Panc1 (cell line): ENCODE results near the gene DIP2C. TPM values are rescaled to one million over a fixed set of nuclear protein-coding genes. Genes with fewer than 3 reads are reported as not detected.

Experiments
- ATAC-seq: fragments of 200-7000 bp; cut with Tn5 transposase; 2 replicates; pipeline ENCODE4 v1.9.1; 2020; ENCODE audit warnings: mild to moderate bottlenecking, moderate library complexity
- BruUV-seq: library from RNA; stranded (reverse); fragments of 400-500 nt; replicated peaks from 2 replicates; lab custom pipeline; 2021; lab: Mats Ljungman, UMichigan
- CTCF ChIA-PET: fragments of 300-600 bp; sonication (Branson Sonifier 250); formaldehyde crosslinking; loops from one replicate; lab custom pipeline; 2022; ENCODE audit warnings: antibody characterized with exemption; lab: Charles Lee
- POLR2A ChIA-PET: fragments of 300-600 bp; sonication (Branson Sonifier 250); formaldehyde crosslinking; loops from one replicate; lab custom pipeline; 2022; ENCODE audit warnings: antibody characterized with exemption; lab: Charles Lee
- DNase-seq: peaks from one replicate; pipeline ENCODE4 v3.0.0-alpha.2; 2010; ENCODE audit warnings: low read depth, low spot score
- H3K27ac ChIP-seq: 2 replicates; pipeline ENCODE4 v1.5.1; 2011; ENCODE audit warnings: mild to moderate bottlenecking, low read length, inconsistent platforms
- H3K27me3 ChIP-seq: fragments of 200-500 bp; sonication (Bioruptor generic); 2 replicates; pipeline ENCODE4 v1.6.0; 2014; ENCODE audit warnings: low read length, inconsistent platforms; ENCODE audit not compliant: control insufficient read depth, insufficient read depth
- H3K36me3 ChIP-seq: fragments of 200-500 bp; sonication (Bioruptor generic); 2 replicates; pipeline ENCODE4 v1.5.1; 2014; ENCODE audit warnings: inconsistent platforms, mild to moderate bottlenecking, low read length, moderate library complexity; ENCODE audit not compliant: control insufficient read depth, insufficient read depth
- H3K4me1 ChIP-seq: 2 replicates; pipeline ENCODE4 v1.5.1; 2011; ENCODE audit warnings: inconsistent platforms, mild to moderate bottlenecking, low read length, moderate library complexity; ENCODE audit not compliant: control insufficient read depth, insufficient read depth
- H3K4me3 ChIP-seq, 2 experiments: 2 replicates each; pipeline ENCODE4 v1.5.1; 2011 to 2012; ENCODE audit warnings: low read depth in 2 of 2, low read length in 2 of 2, mild to moderate bottlenecking in 2 of 2, inconsistent platforms in 1 of 2, moderate library complexity in 1 of 2
- H3K9me3 ChIP-seq: fragments of 200-500 bp; sonication (Bioruptor generic); 2 replicates; pipeline ENCODE4 v1.5.1; 2014; ENCODE audit warnings: low read depth, mild to moderate bottlenecking, inconsistent platforms, low read length, moderate library complexity; ENCODE audit not compliant: control insufficient read depth, insufficient read depth
- POLR2AphosphoS5 ChIP-seq: IDR thresholded peaks from 2 replicates; pipeline ENCODE4 v1.6.1; 2012; ENCODE audit warnings: mild to moderate bottlenecking, low read depth, low read length, moderate library complexity
- SIN3A ChIP-seq: IDR thresholded peaks from 2 replicates; pipeline ENCODE4 v1.6.1; 2012; ENCODE audit warnings: low read depth, mild to moderate bottlenecking, low read length, moderate library complexity, borderline replicate concordance; ENCODE audit not compliant: insufficient read depth
- TCF7L2 ChIP-seq: IDR thresholded peaks from 2 replicates; pipeline ENCODE4 v1.6.1; 2011; ENCODE audit warnings: mild to moderate bottlenecking, low read depth, low read length, inconsistent platforms
- in situ Hi-C: cut with HindIII; loops from 2 replicates; pipeline ENCODE4 v1.10.0; 2016; ENCODE audit warnings: low sequenced_read_pairs, low pct_unique_long_range_greater_than_20kb
- intact Hi-C: fragments of 100-400 bp; cut with micrococcal nuclease; formaldehyde crosslinking; loops from one replicate; pipeline ENCODE4 v1.10.0; 2022; ENCODE audit not compliant: unreplicated experiment
- total RNA-seq: library from RNA; stranded (reverse); gene quantifications from one replicate; pipeline ENCODE4 v1.2.1, GENCODE V29; 2021; ENCODE audit not compliant: unreplicated experiment
- TF ChIP-seq, protein P1 (sequence below): fragments of 450-650 bp; IDR thresholded peaks from 2 replicates; pipeline ENCODE4 v1.5.1; 2017; ENCODE audit warnings: mild to moderate bottlenecking
- TF ChIP-seq, protein P2 (sequence below), 2 experiments: IDR thresholded peaks; 2 replicates each; pipeline ENCODE4 v1.6.1; 2011 to 2012; ENCODE audit warnings: low read depth in 2 of 2, control low read depth in 1 of 2, low read length in 1 of 2, mild to moderate bottlenecking in 1 of 2, moderate library complexity in 1 of 2; ENCODE audit not compliant: insufficient read depth in 1 of 2

Gene DIP2C
- total RNA-seq, 1 experiment from 2014 or later: 13.2 TPM

DNA sequence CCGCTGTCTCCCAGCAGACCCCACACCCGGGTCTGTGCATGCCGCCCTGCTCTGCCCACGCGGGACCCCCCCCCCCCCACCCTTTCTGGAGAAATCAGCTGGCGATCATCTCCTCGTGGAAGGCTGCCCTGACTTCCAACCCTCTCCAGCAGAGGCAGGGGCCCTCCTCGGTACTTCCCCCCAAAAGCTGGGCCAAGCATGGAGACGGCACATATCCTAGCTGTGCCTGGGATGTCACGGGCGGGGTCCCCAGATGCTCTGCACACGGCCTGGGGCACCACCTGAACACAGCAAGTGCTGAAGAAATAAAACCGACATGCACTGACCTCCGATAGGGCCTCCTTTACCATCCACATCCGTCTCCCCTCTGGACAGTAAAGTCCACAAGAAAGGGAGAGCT, 96.0 kb downstream of the DIP2C start:
- intact Hi-C loops: no loop called here
- no peak overlapping the region for H3K4me3 ChIP-seq
- in situ Hi-C loops: no loop called here
- no TSS peak for BruUV-seq
- no peaks in the 10 kb centered on the region for H3K36me3 ChIP-seq
- H3K27ac ChIP-seq: no peak overlapping the region
- H3K9me3 ChIP-seq: no peaks in the 10 kb centered on the region
- ATAC-seq (no peak), DNase-seq (no peak)
- no peaks in the 10 kb centered on the region for H3K27me3 ChIP-seq
- ChIA-PET CTCF (no interaction called here), POLR2A (no interaction called here)
- H3K4me1 ChIP-seq: no peaks in the 10 kb centered on the region
- TF ChIP-seq SIN3A: no peak
- TF ChIP-seq, protein P1, sequence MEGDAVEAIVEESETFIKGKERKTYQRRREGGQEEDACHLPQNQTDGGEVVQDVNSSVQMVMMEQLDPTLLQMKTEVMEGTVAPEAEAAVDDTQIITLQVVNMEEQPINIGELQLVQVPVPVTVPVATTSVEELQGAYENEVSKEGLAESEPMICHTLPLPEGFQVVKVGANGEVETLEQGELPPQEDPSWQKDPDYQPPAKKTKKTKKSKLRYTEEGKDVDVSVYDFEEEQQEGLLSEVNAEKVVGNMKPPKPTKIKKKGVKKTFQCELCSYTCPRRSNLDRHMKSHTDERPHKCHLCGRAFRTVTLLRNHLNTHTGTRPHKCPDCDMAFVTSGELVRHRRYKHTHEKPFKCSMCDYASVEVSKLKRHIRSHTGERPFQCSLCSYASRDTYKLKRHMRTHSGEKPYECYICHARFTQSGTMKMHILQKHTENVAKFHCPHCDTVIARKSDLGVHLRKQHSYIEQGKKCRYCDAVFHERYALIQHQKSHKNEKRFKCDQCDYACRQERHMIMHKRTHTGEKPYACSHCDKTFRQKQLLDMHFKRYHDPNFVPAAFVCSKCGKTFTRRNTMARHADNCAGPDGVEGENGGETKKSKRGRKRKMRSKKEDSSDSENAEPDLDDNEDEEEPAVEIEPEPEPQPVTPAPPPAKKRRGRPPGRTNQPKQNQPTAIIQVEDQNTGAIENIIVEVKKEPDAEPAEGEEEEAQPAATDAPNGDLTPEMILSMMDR: no peak
- no peak for TF ChIP-seq TCF7L2
- TF ChIP-seq POLR2AphosphoS5: no peak
- TF ChIP-seq, protein P2, sequence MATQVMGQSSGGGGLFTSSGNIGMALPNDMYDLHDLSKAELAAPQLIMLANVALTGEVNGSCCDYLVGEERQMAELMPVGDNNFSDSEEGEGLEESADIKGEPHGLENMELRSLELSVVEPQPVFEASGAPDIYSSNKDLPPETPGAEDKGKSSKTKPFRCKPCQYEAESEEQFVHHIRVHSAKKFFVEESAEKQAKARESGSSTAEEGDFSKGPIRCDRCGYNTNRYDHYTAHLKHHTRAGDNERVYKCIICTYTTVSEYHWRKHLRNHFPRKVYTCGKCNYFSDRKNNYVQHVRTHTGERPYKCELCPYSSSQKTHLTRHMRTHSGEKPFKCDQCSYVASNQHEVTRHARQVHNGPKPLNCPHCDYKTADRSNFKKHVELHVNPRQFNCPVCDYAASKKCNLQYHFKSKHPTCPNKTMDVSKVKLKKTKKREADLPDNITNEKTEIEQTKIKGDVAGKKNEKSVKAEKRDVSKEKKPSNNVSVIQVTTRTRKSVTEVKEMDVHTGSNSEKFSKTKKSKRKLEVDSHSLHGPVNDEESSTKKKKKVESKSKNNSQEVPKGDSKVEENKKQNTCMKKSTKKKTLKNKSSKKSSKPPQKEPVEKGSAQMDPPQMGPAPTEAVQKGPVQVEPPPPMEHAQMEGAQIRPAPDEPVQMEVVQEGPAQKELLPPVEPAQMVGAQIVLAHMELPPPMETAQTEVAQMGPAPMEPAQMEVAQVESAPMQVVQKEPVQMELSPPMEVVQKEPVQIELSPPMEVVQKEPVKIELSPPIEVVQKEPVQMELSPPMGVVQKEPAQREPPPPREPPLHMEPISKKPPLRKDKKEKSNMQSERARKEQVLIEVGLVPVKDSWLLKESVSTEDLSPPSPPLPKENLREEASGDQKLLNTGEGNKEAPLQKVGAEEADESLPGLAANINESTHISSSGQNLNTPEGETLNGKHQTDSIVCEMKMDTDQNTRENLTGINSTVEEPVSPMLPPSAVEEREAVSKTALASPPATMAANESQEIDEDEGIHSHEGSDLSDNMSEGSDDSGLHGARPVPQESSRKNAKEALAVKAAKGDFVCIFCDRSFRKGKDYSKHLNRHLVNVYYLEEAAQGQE (IDR thresholded peaks at IDR 0.05; ENCODE audit: insufficient read depth in 1 of 2, low read depth in 2 of 2, low read length in 1 of 2): no peak

DNA sequence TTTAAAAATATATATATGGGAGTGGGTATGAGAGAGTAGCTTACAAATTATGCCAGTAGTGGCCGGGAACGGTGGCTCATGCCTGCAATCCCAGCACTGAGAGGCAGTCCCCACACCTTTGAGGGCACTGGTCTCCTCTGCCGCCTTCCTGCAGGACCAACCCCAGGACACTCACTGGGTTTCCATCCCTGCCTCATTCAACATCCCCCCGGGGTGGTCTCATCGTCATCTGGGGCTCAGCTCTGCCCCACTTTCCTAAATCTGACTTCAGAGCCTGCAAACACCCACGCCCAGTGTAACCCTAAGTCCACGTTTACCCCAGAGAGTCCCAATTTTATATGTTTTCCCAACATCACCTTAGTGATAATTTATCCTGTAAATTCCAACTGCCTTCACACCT, 96.5 kb downstream of the DIP2C start:
- Histone ChIP-seq H3K4me3 (no peak overlapping the region), H3K9me3 (no peaks in the 10 kb centered on the region), H3K27me3 (no peaks in the 10 kb centered on the region), H3K36me3 (no peaks in the 10 kb centered on the region), H3K27ac (no peak overlapping the region), H3K4me1 (no peaks in the 10 kb centered on the region)
- in situ Hi-C loops (no loop called here), intact Hi-C loops (no loop called here)
- ChIA-PET CTCF (no interaction called here), POLR2A (no interaction called here)
- no TSS peak for BruUV-seq
- TF ChIP-seq SIN3A (no peak), POLR2AphosphoS5 (no peak), TCF7L2 (no peak)
- TF ChIP-seq, protein P2 (IDR thresholded peaks at IDR 0.05; ENCODE audit: insufficient read depth in 1 of 2, low read depth in 2 of 2, low read length in 1 of 2): no peak
- TF ChIP-seq, protein P1: no peak
- no peak for DNase-seq
- ATAC-seq: no peak
